ENCODE results near the gene PVALEF.

PVALEF gene

DNA sequence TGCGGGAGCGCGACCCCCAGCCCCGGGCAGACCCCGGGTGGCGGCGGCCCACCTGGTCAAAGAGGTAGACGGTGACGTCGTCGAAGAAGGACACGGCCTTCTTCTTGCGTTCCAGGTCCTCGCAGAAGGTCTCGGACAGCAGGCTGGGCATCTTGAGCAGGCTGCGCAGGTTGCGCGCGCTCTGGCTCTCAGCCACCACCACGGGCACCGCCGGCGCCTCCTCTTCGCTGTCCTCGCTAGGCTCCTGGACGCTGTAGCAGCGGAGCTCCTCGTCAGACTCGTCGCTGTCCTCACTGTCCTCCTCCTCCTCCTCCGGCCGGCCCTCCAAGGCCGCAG is 45.2 kb upstream of the PVALEF start:
- no peak overlapping the region for H3K27ac ChIP-seq
- H3K4me3 ChIP-seq: no peak overlapping the region
- no peak for DNase-seq (ENCODE audit: low spot score)
- TF ChIP-seq, protein P1, sequence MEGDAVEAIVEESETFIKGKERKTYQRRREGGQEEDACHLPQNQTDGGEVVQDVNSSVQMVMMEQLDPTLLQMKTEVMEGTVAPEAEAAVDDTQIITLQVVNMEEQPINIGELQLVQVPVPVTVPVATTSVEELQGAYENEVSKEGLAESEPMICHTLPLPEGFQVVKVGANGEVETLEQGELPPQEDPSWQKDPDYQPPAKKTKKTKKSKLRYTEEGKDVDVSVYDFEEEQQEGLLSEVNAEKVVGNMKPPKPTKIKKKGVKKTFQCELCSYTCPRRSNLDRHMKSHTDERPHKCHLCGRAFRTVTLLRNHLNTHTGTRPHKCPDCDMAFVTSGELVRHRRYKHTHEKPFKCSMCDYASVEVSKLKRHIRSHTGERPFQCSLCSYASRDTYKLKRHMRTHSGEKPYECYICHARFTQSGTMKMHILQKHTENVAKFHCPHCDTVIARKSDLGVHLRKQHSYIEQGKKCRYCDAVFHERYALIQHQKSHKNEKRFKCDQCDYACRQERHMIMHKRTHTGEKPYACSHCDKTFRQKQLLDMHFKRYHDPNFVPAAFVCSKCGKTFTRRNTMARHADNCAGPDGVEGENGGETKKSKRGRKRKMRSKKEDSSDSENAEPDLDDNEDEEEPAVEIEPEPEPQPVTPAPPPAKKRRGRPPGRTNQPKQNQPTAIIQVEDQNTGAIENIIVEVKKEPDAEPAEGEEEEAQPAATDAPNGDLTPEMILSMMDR (IDR thresholded peaks at IDR 0.05): no peak

DNA sequence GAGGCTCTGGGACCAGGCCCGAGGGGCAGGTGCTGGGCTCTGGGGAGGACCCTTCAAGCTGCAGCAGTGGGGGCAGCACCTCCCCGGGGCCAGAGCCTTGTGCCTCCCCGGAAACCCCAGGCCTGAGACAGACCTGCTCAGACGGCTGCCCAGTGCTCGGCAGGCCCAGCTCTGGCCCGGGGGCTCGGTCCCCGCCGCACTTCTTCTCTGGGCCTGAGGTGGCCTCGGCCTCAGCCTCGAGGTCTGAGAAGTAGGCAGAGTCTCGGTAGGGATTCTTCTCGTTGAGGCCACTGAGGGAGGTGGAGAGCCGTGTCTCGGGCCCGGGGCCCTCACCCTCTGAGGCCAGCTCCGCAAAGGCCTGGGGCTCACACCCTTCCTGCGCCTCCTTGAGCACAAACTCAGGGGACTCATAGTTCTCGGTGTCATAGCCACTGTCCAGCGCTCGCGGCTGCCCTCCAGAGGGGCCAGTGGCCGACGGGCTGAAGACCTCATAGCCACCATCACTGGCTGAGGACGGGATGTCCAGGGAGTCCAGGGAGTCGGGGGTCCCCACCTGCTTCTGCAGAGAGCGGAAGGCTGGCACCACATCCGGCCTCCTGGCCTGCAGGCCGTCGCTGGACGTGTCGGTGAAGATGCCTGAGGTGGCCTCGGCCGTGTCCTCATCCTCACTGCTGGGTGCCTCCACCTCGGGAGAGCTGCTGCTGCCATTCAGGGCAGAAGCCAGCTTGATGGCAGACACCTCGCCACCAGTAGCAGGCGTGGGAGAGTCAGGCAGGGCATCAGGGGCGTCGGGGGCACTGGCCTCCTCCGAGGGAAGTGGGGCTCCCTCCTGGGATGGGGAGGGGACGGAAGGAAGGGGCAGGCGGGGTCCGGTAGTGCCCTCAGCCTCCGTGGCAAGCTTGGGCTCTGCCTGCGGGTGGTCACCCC is 44.3 kb upstream of the PVALEF start:
- TF ChIP-seq, protein P1 (IDR thresholded peaks at IDR 0.05): no peak
- Histone ChIP-seq H3K27ac (no peak overlapping the region), H3K4me3 (no peak overlapping the region)
- DNase-seq (ENCODE audit: low spot score): no peak

DNA sequence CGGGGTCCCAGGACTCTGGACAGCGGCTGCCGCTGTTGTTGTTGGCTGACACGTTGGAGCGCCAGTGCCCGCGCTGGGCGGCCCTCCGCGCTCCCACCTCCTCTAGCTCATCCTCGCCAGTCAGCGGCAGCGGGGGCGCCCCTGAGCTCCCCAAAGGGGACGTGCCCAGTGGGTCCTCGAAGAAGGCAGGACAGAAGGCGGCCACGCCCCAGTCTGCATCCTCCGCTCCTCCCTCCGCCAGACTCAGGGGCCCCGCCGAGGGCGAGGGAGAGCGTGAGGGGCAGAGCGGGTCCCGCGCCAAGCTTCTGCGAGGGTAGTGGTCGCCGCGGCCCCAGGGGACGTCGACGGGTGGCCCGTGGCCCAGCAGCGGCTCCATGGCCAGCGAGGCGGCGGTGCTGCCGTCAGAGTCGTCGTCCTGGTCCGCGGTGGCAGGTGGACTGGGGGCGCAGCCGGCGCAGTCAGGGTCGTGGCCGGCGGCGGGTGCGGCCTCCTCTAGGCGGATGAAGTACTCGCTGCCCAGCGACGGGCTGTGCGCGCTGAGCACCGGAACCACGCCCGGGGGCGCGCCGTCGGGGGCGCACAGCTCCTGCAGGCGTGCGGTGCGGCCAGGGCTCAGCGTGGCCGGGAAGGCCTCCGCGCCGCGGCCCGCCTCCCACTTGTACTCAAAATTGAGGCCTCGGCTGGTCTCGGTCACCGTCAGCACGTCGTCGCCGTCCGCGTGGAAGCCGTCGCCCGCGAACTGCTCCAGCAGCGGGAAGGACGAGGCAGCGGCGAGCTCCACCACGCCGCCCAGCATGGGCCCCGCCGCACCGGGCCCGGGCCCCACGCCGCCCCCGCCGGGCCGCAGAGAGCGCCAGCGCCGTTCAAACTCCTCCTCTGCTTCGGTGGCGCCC is 43.2 kb upstream of the PVALEF start:
- Histone ChIP-seq H3K4me3 (no peak overlapping the region), H3K27ac (no peak overlapping the region)
- TF ChIP-seq, protein P1 (IDR thresholded peaks at IDR 0.05): no peak
- no peak for DNase-seq (ENCODE audit: low spot score)

DNA sequence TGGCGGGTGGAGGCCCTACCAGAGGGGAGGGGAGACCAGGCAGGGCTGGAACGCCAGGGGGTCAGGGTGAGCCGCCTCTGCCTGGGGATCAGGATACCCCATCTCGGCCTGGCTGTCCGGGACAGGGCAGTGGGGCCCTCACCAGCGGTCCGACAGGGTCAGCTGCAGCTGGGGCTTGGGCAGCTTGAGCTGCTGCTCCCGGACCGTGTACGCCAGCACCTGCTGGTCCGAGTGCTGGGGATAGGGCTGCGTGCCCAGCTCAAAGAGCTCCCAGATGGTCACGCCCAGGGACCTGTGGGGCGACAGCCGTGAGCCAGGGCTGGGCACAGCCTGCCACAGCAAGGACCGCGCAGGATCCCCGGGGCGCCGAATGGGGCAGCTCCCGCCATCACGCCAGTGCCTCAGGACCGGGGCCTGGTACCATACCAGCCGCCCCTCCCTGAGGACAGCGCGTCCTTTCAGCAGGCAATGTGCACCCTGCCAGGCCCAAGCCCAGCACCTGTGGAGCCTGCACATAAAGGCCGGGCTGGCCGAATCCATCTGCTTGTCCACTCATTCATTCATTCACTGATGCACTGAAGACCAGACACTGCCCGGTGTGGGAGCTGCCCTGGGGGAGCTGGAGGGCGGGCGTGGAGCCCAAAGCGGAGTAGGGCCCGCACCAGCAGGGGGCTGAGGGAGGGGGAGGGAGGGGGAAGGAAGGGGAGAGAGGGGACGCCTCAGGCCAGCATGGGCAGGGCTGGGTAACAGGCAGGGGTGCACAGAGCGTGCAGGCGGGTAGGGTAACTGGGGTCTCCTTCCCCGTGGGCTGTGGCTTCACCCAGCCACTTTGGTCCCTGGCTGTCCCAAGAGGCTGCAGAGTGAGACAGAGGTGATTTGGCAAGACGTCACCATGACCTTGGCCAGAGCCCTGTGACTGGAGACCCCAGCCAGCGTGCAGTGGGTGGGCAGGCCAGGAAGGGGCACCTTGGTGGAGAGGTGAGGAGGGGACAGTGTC is 42.0 kb upstream of the PVALEF start:
- DNase-seq (ENCODE audit: low spot score): no peak
- TF ChIP-seq, protein P1 (IDR thresholded peaks at IDR 0.05): no peak
- H3K27ac ChIP-seq: no peak overlapping the region
- no peak overlapping the region for H3K4me3 ChIP-seq

DNA sequence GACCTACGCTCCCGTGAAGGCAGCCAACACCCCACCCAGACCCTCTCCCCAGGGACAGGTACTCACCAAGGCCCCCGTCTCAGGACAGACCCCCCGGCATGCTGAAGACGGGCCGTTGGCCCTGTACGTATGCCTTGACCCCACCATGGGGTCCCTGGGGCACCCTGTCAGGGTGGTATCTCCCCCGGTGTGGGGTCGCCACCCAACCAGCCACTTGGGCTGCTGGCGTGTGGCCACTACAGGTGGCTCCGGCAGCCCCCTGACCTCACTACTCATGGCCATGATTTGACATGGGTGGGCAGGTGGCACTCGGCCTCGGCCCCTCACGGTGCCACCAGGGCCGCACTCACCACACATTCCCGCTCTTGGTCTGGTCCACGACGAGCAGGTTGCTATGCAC is 40.9 kb upstream of the PVALEF start:
- Histone ChIP-seq H3K4me3 (no peak overlapping the region), H3K27ac (no peak overlapping the region)
- DNase-seq (ENCODE audit: low spot score): no peak
- TF ChIP-seq, protein P1 (IDR thresholded peaks at IDR 0.05): no peak

DNA sequence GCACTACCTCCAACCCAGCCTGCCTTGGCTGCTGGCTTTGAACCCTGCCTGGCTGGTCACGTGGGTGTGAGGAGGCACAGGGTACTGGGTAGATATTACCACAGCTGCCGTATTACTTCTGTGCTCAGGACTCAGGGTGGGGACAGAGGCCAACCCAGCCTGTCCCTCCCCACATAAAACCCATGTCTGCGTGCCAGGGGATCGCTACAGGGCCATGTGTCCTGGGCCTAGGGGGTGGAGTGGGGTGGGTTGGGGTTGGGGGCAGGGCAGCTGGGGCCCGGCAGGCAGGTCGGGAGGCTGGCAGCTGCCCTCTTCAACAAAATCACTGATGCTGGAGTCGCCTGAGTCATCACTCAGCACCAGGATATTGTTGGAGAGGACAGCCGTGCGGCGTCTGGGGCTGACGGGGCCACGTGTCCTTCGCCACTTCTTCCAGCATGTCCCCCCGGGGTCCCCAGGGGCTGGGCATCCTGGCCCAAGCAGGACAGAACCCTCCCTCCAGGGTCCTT is 39.7 kb upstream of the PVALEF start:
- no peak overlapping the region for H3K27ac ChIP-seq
- H3K4me3 ChIP-seq: no peak overlapping the region
- no peak for DNase-seq (ENCODE audit: low spot score)
- TF ChIP-seq, protein P1 (IDR thresholded peaks at IDR 0.05): no peak
